MV-4-11 (cell line): ENCODE measurements around the gene HHIPL2.
"Not testable (repeated sequence)": the region's sequence is repeated elsewhere in the genome, so short reads cannot be mapped to it uniquely, and the experiment has no call there.

Experiments used
- DNase-seq: peaks from one replicate; lab custom pipeline; 2025; lab: John Stamatoyannopoulos, UW

HHIPL2 gene

DNA sequence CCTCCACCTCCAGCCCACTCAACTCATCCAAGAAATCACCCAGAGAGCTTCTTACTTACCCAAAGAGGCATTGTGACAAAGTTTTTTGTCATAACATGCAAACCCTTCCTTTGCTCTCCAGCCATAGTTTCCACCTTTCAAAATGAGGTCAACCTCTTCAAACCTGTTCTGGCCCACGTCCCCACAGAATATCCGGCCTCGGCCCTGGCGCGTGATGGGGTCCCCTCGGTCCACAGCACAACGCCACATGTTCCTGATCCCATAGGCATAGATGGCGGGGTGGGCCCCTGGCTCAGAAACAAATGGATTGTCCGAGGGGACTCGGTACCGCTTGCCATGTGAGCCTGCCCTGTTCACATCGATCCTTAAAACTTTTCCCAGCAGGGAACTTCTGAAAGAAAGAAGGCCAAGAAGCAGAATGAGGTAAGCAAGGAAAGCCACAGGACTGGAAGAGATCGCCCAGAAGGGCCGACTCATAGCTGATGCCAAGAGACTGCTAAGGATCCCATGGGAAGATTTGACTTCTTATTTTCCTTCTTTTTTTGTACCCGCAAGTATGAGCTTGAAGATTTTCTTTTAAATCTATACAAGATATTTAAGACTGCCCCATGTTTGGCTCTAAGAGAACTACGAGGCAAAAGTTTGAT is 7.8 kb downstream of the HHIPL2 start:
- no peak for DNase-seq

- no peak for DNase-seq
Measured at GRCh38 chr1:222535455-222535854, 12.4 kb downstream of the HHIPL2 start.

GRCh38 chr1:222530852-222531251 is 17.1 kb downstream of the HHIPL2 start:
- DNase-seq: no peak

DNA sequence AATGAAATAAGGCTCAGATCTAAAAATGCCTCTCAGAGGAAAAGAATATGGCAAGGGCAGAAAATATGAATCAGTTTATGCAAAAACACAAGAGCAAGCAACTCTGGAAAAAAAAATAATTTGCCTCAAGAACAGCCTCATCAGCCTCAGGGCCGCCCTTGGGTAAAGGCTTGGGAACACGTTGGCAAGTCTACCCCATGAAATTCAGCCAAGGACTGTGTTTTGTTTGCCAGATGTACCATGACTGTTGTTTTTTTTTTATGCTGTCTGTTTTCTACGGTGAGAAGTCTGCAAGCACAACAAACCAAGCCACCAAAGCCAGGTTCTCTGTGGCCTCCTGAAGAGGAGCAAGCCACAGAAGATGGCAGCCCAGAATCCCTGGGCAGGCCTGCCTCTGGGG is 18.0 kb downstream of the HHIPL2 start:
- no peak for DNase-seq

GRCh38 chr1:222529181-222529580 is 18.7 kb downstream of the HHIPL2 start:
- no peak for DNase-seq

GRCh38 chr1:222525951-222526350 is 22.0 kb downstream of the HHIPL2 start:
- no peak for DNase-seq

- DNase-seq: no peak
Measured at GRCh38 chr1:222523852-222524251, 24.1 kb downstream of the HHIPL2 start.

DNA sequence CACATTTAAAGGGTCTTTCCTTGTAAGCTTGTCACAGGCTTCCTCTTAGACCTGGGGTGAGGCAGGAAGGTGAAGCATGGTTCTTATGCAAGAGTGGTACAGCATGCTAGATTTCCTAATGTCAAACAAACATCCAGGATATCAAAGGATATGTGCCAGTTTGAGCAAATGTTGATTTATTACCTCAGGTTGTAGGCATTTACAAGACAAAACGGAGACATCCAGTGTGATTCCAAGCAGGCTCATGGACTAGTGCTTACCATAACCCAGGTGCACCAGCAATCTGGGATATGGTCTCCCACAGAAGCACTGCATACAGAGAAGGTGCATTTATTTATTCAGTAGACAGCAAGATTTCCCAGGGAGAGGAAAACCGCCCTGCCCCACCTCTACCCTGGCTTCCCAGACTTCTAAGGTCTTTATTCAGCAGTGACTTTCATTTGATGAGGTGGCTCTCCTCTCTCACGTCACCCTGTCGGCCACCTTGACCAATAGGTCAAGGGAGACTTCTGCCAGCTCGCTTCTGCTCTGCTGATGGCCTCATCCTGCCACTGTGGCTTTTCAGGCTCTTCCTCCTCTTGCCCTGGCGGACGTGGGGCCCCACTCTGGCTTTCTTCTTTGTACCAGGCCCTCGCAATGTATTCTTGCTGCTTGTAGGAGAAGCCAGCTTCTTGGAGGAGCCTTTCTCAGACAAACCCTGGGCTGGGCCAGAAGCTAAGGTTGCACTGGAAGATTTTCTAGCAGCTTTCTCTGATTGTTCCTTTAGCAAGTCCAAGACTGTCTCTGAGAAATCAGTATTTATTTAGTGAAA is 25.6 kb downstream of the HHIPL2 start:
- DNase-seq: peak; percentile 5

DNA sequence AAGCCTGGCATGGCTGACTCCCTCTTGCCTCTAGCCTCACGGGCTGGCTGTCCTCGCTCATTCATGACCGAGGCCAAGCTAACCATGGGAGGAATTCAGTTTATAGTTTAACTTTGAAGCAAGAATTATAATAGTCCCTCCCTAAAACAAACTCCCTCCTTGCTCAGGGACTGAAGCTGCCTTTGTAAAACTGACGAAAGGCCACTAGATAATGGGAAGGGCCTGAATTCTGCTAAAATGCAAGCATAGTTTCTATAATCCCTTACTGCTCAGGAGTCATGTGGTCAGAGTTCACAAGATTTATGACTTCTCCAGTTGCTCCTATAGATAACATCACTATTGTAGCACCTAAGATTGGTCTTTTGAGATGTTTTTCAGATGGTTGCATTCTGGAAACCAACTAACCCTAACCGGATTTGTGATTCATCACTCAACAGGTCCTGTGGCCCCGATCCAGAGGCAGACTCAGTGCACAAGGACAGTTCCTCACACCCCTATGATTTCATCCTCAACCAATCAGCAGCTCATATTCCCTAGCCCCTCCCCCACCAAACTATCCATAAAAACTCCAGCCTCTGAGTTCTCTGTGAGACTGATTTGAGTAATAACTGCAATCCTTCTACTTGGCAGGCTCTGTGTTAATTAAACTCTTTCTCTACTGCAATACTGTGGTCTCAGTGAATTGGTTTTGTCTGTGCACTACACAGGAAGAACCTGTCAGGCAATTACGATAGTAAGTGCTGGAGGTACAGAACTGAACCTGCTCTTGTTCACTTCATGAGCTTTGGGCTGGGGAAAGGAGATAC is 26.4 kb downstream of the HHIPL2 start:
- peak; percentile 78 for DNase-seq

DNA sequence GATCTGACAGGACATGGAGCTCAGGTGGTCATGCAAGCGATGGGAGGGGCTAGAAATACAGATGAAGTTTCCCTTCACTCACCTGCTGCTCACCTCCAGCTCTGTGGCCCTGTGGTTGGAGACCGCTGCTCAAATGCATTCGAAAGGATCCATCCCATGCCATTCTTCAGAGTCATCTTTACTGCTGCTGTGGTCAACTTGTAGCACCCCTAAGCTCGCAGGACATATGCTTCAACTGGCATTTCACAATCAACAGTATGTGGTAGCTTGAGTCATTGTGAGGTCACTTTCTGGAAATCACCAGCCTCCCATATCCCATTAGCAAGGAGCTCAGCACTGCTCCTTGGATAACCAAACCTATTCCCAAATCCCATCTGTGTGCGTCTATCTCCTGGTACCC is 58.4 kb downstream of the HHIPL2 start:
- DNase-seq: not testable (repeated sequence)

- DNase-seq: not testable (repeated sequence)
Measured at GRCh38 chr1:222487774-222488173, 60.1 kb downstream of the HHIPL2 start.

GRCh38 chr1:222484005-222484404 is 63.9 kb downstream of the HHIPL2 start:
- not testable (repeated sequence) for DNase-seq

GRCh38 chr1:222479567-222479966 is 68.3 kb downstream of the HHIPL2 start:
- DNase-seq: not testable (repeated sequence)

DNA sequence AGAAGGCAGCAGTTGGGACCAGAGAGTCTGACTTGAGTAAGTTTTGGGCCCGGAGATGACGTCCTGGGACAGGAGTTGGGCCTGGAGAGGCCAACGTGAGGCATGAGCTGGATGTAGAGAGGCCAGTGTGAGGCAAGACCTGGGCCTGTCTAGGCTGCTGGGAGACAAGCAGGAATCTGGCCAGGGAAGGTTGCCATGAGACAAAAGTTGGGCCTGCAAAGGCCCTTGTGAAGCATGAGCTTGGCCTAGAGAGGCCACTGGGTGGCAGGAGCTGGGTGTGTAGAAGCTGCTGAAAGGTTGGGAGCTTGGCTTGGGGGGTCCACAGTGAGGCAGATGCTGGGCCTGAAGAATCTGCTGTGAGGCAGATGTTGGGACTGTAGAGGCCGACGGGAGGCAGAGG is 71.5 kb downstream of the HHIPL2 start:
- not testable (repeated sequence) for DNase-seq

DNA sequence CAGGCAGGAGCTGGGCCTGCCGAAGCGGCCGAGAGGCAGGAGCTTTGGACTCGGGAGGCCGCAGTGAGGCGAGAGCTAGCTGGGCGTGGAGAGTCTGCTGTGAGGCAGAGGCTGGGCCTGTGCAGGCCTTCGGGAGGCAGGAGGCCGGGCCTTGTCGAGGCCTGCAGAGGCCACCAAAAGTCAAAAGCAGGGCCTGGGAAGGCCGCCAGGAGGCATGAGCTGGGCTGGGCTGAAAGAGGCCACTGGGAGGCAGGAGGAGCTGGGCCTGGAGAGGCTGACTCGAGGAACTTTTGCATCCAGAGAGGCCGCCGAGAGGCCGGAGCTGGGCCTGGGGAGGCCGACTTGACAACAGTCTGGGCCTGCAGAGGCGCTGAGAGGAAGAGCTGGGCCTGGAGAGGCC is 74.2 kb downstream of the HHIPL2 start:
- DNase-seq: not testable (repeated sequence)

- DNase-seq: not testable (repeated sequence)
Measured at GRCh38 chr1:222472776-222473540, 74.9 kb downstream of the HHIPL2 start.
